ENCODE results near the gene VPS35L.
"Not testable (repeated sequence)": the region's sequence is repeated elsewhere in the genome, so short reads cannot be mapped to it uniquely, and the experiment has no call there.

Gene VPS35L

DNA sequence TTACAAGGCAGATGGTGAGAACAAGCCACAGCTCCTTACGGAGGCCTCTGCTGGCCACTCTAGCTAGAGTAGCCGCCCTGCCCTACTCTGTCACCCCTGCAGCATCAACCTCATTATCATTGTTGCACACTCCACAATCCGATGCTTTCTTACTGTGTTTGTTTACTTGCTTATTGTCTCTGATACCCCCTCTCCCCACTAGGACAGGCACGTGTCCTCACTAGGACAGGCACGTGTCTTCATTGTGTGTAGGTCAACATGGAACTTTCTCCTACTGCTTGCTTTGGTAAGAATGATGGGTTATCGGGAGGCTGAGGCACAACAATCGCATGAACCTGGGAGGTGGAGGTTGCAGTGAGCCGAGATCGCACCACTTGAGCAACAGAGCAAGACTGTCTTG lies 98.6 kb downstream of the VPS35L start:
- DNase-seq (ENCODE audit: low spot score), result no peak

GRCh38 chr16:19655242-19655777 lies 99.8 kb downstream of the VPS35L start:
- no peak for DNase-seq (ENCODE audit: low spot score)

GRCh38 chr16:19657831-19658230 lies 102.3 kb downstream of the VPS35L start:
- DNase-seq (ENCODE audit: low spot score), result no peak

DNA sequence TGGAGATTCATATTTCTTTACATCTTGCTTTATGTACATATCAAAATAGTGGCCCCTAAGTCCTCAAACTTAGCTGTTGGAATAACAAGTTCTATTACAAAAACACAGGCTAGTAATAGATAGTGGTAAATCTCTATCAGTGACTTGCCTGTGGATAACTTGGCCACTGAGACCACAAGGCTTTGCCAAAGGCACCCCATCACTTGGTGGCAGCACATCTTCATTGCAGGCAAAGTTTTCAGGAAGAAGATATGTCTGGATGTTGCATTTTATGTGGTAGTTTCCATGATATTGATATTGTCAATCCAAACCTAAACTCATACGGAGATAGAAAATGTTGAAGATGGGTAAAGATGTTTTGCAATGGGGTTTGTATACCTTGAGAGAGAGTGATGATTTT lies 104.1 kb downstream of the VPS35L start:
- no peak for DNase-seq (ENCODE audit: low spot score)

DNA sequence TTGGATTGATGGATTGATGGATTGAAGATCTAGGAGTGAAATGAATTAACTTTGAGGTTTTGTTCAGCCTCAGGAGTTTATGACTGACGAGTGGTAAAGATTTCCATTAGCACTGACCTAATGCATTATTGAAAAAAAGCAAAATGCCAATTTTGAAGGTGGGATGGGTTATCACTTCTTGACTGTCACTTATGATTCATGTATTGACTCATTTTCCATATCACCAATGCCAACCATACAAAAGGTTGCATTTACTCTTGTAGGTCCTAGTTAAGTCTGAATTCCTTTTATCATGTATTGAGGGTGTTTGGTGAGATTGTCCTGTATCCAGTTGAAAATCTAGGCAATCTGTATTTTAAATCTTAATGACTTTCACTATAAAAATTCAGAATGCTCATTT lies 104.9 kb downstream of the VPS35L start:
- no peak for DNase-seq (ENCODE audit: low spot score)

DNA sequence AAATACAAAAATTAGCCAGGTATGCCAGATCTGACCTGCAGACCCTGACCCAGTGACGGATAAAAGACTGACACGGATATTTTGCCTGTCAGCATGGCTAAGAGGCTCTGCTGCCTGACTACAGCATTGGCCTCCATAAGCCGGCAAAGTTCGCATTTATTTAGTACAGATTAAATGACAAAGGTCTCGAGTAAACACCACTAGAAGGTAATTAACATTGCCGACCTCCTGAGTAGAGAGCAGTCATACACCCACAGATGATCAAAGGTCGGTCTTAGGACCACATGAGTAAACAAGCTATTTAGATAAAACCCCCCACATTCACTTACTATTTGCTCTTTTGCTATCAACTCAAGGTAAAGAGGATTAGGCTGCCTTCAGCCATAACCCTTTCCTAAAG lies 106.8 kb downstream of the VPS35L start:
- no peak for DNase-seq (ENCODE audit: low spot score)

DNA sequence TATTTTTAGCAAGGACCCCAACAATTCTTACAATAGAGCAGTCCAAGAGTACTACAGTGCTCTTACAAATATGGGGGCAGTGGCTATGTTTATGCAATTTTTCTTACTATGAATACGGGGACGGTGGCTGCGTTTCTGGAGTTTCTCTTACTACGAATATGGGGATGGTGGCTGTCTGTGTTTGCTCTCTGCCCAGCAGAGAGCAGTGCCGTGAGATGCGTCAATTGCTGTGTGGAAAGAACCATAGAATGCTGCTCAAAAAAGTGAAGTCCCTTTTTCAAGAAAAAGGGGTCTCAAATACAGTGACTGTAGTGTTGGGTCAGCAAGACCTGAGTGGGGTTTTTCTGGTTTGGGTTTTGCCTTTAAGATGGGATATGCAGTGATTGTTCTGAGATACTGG lies 108.7 kb downstream of the VPS35L start:
- DNase-seq (ENCODE audit: low spot score), result no peak

GRCh38 chr16:19665313-19665712 lies 109.8 kb downstream of the VPS35L start:
- not testable (repeated sequence) for DNase-seq (ENCODE audit: low spot score)

- DNase-seq (ENCODE audit: low spot score), result no peak
Observed at GRCh38 chr16:19666477-19666876, 111.0 kb downstream of the VPS35L start.

- DNase-seq (ENCODE audit: low spot score), result no peak
Observed at GRCh38 chr16:19672378-19672777, 116.9 kb downstream of the VPS35L start.

DNA sequence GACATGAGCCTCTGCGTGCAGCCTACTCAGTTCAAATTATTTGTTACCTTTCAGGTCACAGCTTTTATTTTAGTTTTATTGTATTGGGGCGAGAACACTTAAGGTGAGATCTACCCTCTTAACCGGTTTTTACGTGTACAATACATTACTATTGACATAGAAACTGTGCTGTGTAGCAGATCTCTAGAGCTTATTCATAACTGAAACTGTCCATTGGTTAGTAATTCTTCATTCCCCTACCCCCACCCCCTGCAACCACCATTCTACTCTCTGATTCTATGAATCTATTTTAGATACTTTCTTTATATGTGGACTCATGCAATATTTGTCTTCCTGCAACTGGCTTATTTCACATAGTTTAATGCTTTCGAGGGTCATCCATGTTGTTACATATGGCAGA lies 119.0 kb downstream of the VPS35L start:
- DNase-seq (ENCODE audit: low spot score), result no peak

DNA sequence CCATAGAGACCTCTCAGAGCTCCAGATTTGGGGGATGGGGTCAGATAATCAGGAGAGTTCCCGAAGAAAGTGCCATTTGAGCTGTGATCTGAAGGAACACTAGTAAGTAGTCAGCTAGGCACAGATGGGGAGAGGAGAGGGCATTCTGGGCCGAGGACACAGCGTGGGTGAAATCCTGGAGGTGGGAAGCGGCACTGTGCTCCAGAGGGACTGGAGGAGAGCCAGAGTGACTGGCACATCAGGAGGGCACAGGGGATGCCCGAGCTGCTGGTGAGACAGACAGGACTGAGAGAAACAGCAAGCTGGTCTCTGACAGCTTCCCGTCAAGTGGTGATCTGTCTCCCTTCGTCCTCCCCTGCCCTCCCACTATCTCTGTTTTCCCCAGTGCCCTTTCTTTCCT lies 121.9 kb downstream of the VPS35L start:
- no peak for DNase-seq (ENCODE audit: low spot score)

DNA sequence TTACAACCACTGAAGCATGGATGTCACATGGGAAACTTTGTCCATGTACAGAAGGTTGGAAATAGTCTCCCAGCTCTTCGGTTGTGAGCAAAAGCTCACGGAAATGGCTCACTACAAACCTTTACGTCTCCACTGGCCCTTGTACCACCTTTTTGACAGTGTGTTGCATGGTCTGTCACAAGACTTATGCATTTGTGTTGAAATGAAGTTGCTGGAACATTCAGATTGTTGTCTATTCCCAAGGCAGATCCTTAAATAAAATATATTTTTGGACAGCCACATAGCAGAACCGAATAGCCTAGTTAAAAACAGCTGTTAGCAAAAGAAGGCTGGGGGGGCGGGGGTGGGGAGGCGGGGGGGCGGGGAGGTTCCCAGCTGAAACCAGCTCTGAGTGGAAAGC lies 123.3 kb downstream of the VPS35L start:
- DNase-seq (ENCODE audit: low spot score), result no peak

DNA sequence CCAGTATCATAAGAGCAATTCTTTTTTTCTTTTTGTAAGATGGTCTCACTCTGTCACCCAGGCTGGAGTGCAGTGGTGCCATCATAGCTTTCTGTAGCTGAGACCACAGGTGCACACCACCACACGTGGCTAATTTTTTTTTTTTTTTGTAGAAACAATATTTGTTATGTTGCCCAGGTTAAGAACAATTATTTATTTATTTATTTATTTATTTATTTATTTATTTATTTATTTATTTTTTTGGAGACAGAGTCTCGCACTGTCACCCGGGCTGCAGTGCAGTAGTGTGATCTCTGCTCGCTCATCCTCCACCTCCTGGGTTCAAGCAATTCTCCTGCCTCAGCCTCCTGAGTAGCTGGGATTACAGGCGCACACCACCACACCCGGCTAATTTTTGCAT lies 123.8 kb downstream of the VPS35L start:
- not testable (repeated sequence) for DNase-seq (ENCODE audit: low spot score)

- no peak for DNase-seq (ENCODE audit: low spot score)
Observed at GRCh38 chr16:19680881-19681340, 125.4 kb downstream of the VPS35L start.

DNA sequence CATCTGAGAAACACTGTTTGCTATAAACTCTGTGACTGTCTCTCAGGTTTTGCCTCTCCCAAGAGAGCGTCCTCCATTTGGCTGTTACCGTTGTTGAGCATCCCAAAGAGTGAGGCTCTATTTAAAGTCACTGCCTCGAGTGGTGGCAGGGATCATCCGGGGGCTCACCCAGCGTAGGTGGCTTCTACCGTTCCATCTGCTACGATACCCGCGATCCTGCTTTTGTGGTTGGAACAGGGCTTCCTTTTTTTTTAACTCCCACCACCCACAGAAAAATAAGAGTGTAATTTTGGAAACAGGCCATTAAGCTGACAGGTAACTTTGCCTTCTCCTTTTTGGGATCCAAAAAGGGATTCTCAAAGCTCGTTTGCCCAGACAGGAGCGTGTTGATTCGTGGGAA lies 126.1 kb downstream of the VPS35L start:
- DNase-seq (ENCODE audit: low spot score), result no peak

- DNase-seq (ENCODE audit: low spot score), result no peak
Observed at GRCh38 chr16:19683453-19684236, 128.1 kb downstream of the VPS35L start.

- DNase-seq (ENCODE audit: low spot score), result no peak
Observed at GRCh38 chr16:19685176-19685575, 129.7 kb downstream of the VPS35L start.

DNA sequence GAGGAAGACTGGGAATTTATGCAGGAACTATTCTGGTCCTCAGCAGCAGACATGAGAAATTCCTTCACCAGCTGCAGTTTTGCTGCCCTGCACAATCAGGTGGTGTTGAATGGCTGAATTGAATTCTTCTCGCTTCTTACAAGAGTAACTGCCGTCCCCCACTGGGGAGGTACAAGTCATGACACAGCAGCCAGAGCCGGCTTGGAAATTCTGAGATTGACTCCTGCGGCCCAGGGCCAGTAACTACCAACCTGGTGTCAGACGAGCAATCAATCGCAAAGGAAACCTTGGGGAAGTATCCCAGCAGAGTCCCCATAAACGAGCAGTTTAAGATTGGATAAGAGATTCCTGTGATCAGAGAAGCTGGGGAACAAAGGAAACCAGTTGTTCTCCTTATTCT lies 131.8 kb downstream of the VPS35L start:
- DNase-seq (ENCODE audit: low spot score), result no peak

DNA sequence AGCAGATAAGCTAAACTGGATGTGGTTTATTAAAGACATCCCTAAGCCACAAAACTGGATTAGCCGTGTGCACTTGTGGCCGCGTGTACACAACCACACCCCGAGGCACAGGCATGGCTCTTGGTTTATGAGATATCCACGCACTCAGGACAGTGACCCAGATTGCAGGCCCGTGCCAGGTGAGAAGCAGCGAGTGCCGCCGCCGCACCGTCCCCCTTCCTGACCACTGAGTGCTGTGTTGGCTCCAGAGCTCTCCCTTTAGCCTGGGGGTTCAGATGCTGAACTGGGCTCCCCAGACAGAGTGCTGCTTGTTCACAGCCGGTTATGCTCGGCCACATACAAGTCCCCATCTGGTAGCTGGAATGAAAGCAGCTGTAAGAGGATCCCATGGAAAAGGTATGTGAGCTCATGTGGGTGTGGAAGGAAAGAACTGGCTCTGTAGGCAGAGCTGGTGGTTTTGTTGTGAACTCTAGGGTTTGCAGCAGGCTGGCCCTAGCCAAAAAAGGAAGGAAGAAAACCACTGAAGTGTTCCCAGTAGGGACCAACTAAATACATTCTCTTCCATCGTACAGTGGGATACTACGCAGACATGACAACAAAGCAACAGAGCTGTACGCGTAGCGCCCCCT lies 133.0 kb downstream of the VPS35L start:
- no peak for DNase-seq (ENCODE audit: low spot score)

- DNase-seq (ENCODE audit: low spot score), result no peak
Observed at GRCh38 chr16:19689342-19689741, 133.8 kb downstream of the VPS35L start.

- no peak for DNase-seq (ENCODE audit: low spot score)
Observed at GRCh38 chr16:19690196-19690595, 134.7 kb downstream of the VPS35L start.

DNA sequence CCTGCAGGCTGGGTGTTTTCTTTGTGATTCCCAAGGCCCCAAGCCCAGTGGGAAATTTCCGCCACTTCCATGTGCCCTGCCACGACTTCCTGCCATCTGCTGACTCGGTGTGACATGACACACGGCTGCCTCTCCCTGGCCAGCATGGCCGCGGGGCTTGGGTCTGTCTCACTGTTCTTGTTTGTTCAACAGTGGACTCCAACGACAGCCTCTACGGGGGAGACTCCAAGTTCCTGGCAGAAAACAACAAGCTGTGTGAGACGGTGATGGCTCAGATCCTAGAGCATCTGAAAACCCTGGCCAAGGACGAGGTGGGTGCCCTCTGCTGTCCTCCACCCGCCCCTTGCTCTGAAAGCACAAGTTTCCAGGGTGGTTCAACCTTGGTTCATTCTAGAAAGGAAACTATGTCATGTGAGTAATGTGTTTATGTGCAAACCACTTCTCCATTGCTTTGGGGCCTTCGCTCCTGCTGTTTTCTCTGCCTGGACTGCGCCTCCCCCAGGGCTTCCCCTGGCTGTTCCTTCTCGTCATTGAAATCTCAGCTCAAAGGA lies 135.7 kb downstream of the VPS35L start:
- DNase-seq (ENCODE audit: low spot score), result no peak
